ENCODE measurements around the gene PLXNB2.

The PLXNB2 gene

DNA sequence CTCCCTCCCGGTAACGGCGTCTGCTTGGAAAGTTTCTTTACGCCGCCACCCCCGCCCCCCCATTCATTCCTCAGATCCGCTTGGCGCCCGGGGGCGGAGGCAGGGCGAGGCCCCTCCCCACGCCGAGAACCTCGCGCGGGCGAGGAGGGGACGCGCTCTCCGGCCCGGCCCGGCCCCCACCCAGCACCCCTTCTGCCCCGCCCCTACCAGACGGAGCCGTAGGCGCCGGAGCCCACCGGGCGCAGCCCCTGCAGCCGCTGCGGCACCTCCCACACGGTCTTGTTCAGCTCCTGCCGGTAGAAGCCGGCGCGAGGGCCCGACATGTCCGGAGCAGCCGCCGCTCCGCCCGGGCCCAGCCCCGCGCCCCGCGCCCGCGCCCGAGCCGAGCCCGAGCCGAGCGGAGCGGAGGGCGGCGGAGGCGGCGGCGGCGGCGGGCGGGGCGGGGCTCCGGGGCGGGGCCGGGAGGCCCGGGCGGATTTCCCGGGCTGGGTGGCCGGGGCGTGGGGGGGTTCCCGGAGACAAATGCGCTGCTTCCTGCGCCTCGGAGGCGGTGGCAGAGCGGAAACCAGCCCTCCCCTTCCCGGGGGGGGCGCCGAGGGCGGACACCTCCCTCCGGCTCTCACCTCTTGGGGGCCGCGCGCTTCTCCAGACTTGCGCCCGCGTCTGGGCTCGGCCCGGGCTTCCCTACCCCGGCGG lies 37.3 kb downstream of the PLXNB2 start, which contains the start of gene MAPK11:
Gene MAPK11, minus strand, starts transcription at position 411 of the 696 bp plus-strand sequence. Its CDS starts 88 bp downstream, at position 323.
- TF ChIP-seq REST (IDR thresholded peaks at IDR 0.05; ENCODE audit: insufficient read depth in 1 of 2, low read depth in 2 of 2, low read length in 2 of 2) (no peak), FOXP2 (optimal IDR thresholded peaks at IDR 0.05; ENCODE audit: borderline replicate concordance, extremely low read depth, extremely low read length, insufficient read depth) (no peak), TAF1 (IDR thresholded peaks at IDR 0.05; ENCODE audit: borderline replicate concordance, insufficient read depth, low read length) (no peak), SIN3A (IDR thresholded peaks at IDR 0.05; ENCODE audit: borderline replicate concordance, insufficient read depth, low read length) (no peak), POLR2AphosphoS5 (IDR thresholded peaks at IDR 0.05; ENCODE audit: low read depth, low read length) (no peak)

- TF ChIP-seq FOXP2 (optimal IDR thresholded peaks at IDR 0.05; ENCODE audit: borderline replicate concordance, extremely low read depth, extremely low read length, insufficient read depth): no peak
- no peak for TF ChIP-seq TAF1 (IDR thresholded peaks at IDR 0.05; ENCODE audit: borderline replicate concordance, insufficient read depth, low read length)
- TF ChIP-seq REST (IDR thresholded peaks at IDR 0.05; ENCODE audit: insufficient read depth in 1 of 2, low read depth in 2 of 2, low read length in 2 of 2): no peak
- no peak for TF ChIP-seq SIN3A (IDR thresholded peaks at IDR 0.05; ENCODE audit: borderline replicate concordance, insufficient read depth, low read length)
- TF ChIP-seq POLR2AphosphoS5 (IDR thresholded peaks at IDR 0.05; ENCODE audit: low read depth, low read length): no peak
Measured at GRCh38 chr22:50269573-50269969, 37.9 kb downstream of the PLXNB2 start.

DNA sequence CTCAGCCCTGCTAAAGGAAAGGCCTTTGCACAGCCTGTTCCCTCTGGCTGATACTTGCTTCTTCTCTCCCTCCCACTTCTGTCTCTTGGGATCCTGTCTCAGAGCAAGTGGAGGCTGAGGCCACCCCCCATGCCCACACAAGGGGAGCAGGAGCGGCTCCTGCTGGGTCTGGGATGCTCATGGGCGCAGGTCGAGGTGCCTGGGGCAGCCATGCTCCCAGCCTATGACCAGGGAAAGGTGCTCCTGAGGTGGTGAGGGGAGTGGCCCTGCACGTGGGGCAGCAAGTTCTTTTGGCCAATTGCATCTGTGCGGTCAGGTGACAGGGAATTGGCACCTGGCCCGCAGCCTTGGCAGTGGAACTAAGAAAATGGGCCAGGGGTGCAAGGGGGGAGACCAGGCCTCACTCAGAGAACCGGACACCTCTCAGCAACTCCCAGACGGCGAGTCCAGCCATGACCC lies 38.8 kb downstream of the PLXNB2 start:
- no peak for TF ChIP-seq SIN3A (IDR thresholded peaks at IDR 0.05; ENCODE audit: borderline replicate concordance, insufficient read depth, low read length)
- no peak for TF ChIP-seq FOXP2 (optimal IDR thresholded peaks at IDR 0.05; ENCODE audit: borderline replicate concordance, extremely low read depth, extremely low read length, insufficient read depth)
- TF ChIP-seq POLR2AphosphoS5 (IDR thresholded peaks at IDR 0.05; ENCODE audit: low read depth, low read length): no peak
- TF ChIP-seq REST (IDR thresholded peaks at IDR 0.05; ENCODE audit: insufficient read depth in 1 of 2, low read depth in 2 of 2, low read length in 2 of 2): no peak
- TF ChIP-seq TAF1 (IDR thresholded peaks at IDR 0.05; ENCODE audit: borderline replicate concordance, insufficient read depth, low read length): no peak

DNA sequence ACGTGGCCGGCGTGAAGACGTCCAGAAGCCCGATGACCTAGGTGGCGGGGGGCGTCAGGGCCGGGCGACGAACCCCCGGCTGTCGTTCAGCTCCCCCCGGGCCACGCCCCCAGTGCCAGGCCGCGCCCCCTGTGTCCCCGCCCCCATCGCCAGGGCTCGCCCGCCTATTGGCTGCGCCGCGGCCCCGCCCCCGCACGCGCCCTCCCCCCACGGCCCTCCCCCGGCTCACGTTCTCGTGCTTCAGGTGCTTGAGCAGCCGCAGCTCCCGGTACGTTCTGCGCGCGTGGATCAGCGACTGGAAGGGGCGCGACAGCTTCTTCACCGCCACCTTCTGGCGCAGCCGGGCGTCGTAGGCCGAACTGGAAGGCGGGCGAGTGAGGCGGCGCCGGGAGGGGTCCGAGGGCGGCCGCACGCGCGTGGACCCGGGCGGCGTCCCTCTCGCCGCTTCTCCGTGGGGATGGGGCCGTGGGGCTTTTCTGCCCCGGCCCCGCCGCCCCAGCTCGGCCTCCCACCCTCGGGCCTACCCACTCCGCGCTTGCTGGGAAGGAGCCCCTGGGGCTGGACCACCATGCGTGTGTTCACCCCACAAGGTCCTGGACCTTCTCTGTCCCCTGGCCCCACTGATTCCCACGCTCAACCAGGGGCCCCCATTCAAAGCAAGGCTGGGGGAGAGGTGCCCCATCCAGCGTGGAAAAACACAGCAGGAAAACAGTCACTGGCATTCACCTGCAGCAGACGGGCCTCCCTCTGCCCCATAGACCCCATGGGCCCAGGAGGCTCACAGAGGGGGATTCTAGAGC lies 39.7 kb downstream of the PLXNB2 start:
- no peak for TF ChIP-seq TAF1 (IDR thresholded peaks at IDR 0.05; ENCODE audit: borderline replicate concordance, insufficient read depth, low read length)
- TF ChIP-seq SIN3A (IDR thresholded peaks at IDR 0.05; ENCODE audit: borderline replicate concordance, insufficient read depth, low read length): no peak
- TF ChIP-seq POLR2AphosphoS5 (IDR thresholded peaks at IDR 0.05; ENCODE audit: low read depth, low read length): no peak
- no peak for TF ChIP-seq FOXP2 (optimal IDR thresholded peaks at IDR 0.05; ENCODE audit: borderline replicate concordance, extremely low read depth, extremely low read length, insufficient read depth)
- TF ChIP-seq REST (IDR thresholded peaks at IDR 0.05; ENCODE audit: insufficient read depth in 1 of 2, low read depth in 2 of 2, low read length in 2 of 2): no peak
